Tibial artery (tissue), 4 donors: ENCODE results near the gene RASAL1.

Source experiments
- DNase-seq, 2 donors: peaks; one replicate each; pipeline ENCODE4 v3.0.0-alpha.2; 2019
- H3K27ac ChIP-seq, 2 donors: fragments of 200-600 bp; sonication (generic) in 1 of 2; 1 replicate in 1 of 2; 2 replicates in 1 of 2; pipeline ENCODE4 v1.5.1; 2018 to 2019; ENCODE audit warnings: mild to moderate bottlenecking in 1 of 2
- H3K27me3 ChIP-seq, 2 donors: fragments of 200-600 bp; sonication (generic) in 1 of 2; one replicate each; pipeline versions ENCODE4 v1.5.1 to v1.6.0; 2016 to 2019
- H3K36me3 ChIP-seq, 3 donors: fragments of 200-600 bp; sonication (generic) in 2 of 3; one replicate each; pipeline ENCODE4 v1.5.1; 2016 to 2019; ENCODE audit warnings: mild to moderate bottlenecking in 2 of 3
- H3K4me1 ChIP-seq, 4 donors: fragments of 200-600 bp; sonication (generic) in 2 of 4; 1 replicate in 3 of 4; 2 replicates in 1 of 4; pipeline ENCODE4 v1.5.1; 2016 to 2019
- H3K4me3 ChIP-seq, 2 donors: fragments of 200-600 bp; sonication (generic) in 1 of 2; 1 replicate in 1 of 2; 2 replicates in 1 of 2; pipeline ENCODE4 v1.5.1; 2018 to 2019; ENCODE audit warnings: mild to moderate bottlenecking in 2 of 2
- H3K9me3 ChIP-seq, 3 donors: fragments of 200-600 bp; sonication (generic) in 1 of 3; one replicate each; pipeline ENCODE4 v1.5.1; 2016 to 2019
- intact Hi-C: fragments of 100-400 bp; cut with DNase I; formaldehyde crosslinking; loops from one replicate; pipeline ENCODE4 v1.15.0; 2023; ENCODE audit warnings: low total_unique reads
- TF ChIP-seq, protein P1 (sequence below), 2 experiments: fragments of 200-600 bp in 1 of 2; fragments of 450-650 bp in 1 of 2; IDR thresholded peaks; one replicate each; pipeline ENCODE4 v1.5.1; 2017 to 2019; ENCODE audit warnings: antibody characterized with exemption in 2 of 2, mild to moderate bottlenecking in 1 of 2, moderate library complexity in 1 of 2

RASAL1 gene

DNA sequence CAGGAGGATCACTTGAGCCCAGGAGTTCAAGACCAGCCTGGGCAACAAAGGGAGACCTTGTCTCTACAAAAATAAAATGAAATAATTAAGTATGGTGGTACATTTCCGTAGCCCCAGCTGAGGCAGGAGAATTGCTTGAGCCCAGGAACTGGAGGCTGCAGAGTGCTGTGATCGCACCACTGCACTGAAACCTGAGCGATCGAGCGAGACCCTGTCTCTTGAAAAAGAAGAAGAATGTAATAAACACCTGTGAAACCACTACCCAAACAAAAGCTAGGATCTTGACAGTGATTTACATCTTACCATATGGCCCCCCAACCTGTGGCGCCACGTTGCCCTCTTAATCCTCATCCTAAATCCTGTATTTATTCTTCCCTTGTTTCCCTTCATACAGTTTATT, 84.8 kb downstream of the RASAL1 start:
- Histone ChIP-seq H3K4me3 (no peak overlapping the region), H3K27ac (no peak overlapping the region), H3K27me3 (peaks cover 0 to 43% of the 10 kb centered on the region in 2 donors), H3K36me3 (no peaks in the 10 kb centered on the region), H3K4me1 (no peaks in the 10 kb centered on the region), H3K9me3 (no peaks in the 10 kb centered on the region)
- DNase-seq, result no peak
- intact Hi-C loops, result loop anchor here (5.0 kb wide), 1 partner anchor 112 kb away; no protein-coding TSS in a partner anchor
- TF ChIP-seq, protein P1, sequence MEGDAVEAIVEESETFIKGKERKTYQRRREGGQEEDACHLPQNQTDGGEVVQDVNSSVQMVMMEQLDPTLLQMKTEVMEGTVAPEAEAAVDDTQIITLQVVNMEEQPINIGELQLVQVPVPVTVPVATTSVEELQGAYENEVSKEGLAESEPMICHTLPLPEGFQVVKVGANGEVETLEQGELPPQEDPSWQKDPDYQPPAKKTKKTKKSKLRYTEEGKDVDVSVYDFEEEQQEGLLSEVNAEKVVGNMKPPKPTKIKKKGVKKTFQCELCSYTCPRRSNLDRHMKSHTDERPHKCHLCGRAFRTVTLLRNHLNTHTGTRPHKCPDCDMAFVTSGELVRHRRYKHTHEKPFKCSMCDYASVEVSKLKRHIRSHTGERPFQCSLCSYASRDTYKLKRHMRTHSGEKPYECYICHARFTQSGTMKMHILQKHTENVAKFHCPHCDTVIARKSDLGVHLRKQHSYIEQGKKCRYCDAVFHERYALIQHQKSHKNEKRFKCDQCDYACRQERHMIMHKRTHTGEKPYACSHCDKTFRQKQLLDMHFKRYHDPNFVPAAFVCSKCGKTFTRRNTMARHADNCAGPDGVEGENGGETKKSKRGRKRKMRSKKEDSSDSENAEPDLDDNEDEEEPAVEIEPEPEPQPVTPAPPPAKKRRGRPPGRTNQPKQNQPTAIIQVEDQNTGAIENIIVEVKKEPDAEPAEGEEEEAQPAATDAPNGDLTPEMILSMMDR (IDR thresholded peaks at IDR 0.05), result no peak

DNA sequence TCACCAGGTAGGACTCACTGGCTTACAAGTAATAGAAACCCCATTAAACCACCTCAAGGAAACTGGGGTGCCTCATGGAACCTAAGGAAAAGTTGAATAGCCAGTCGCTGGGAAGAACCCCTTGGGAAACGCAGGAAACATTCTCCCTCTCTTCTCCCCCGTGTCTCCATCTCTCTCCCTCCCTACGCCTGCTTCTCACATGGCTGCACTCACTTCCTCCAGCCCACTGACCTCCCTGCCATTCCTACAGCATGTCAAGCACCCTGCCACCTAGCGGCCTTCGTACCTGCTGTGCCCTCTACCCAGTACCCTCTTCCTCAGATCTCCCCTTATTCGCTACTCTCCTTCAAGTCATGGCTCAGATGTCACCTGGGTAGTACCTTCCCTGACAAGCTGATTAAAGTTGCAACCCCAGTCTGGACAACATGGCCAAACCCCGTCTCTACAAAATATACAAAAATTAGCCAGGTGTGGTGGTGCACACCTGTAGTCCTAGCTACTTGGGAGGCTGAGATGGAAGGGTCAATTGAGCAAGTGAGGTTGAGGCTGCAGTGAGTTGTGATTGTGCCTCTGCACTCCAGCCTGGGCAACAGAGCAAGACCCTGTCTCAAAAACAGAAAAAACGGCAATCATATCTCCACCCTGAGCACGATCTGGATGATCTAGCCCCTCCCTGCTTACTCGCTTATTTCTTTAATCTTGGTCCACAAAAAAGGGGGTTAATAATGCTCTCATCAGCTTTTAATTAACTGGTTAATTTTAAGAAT, 85.4 kb downstream of the RASAL1 start:
- intact Hi-C loops, result loop anchor here (5.0 kb wide), 2 partner anchors 112 to 122 kb away; no protein-coding TSS in a partner anchor
- no peak overlapping the region for H3K27ac ChIP-seq
- TF ChIP-seq, protein P1 (IDR thresholded peaks at IDR 0.05), result no peak
- H3K9me3 ChIP-seq, result no peaks in the 10 kb centered on the region
- no peak for DNase-seq
- no peaks in the 10 kb centered on the region for H3K36me3 ChIP-seq
- no peaks in the 10 kb centered on the region for H3K4me1 ChIP-seq
- H3K4me3 ChIP-seq, result no peak overlapping the region
- H3K27me3 ChIP-seq, result peaks cover 0 to 37% of the 10 kb centered on the region in 2 donors
